ENCODE measurements around the gene DCDC1. TPM values are rescaled to one million over a fixed set of nuclear protein-coding genes. Genes with fewer than 3 reads are reported as not detected.

DCDC1 gene
- total RNA-seq, 1 experiment from 2014 or later, result 0.58 TPM

DNA sequence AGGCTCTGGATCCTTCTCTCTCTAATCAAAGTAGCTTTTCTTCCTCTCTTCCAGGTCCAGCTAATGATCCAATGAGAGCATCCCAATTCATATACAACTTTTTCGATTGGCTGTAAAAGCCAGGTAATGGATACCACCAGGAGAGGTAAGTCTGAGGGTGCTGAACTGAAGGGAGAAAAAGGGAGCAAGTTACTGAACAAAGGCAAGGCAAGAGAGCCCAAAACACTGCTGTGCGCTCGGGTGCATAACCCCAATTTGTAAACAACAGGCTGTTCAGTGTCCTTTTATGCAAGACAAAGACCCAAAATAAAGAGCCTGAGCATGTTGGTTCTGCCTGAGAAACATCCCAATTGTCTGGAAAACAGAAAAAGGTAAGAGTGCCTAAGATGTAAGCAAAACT is 260.1 kb downstream of the DCDC1 start:
- H3K4me1 ChIP-seq (ENCODE audit: insufficient read depth, low read length, poor library complexity, severe bottlenecking), result peaks cover 29% of the 10 kb centered on the region
- H3K27me3 ChIP-seq (replicated peaks; ENCODE audit: insufficient read depth, low read depth, low read length, poor library complexity), result no peaks in the 10 kb centered on the region
- intact Hi-C loops (cut with micrococcal nuclease; ENCODE audit: unreplicated experiment), result loop anchor here (2.0 to 10.0 kb wide), 8 partner anchors 235 to 1188 kb away; partner anchors contain the start of gene PAX6
- no peaks in the 10 kb centered on the region for H3K36me3 ChIP-seq (ENCODE audit: insufficient read depth, low read length, poor library complexity, severe bottlenecking)
- POLR2A ChIA-PET (ENCODE audit: low non-redundant PET), result no interaction called here
- TF ChIP-seq, protein P1, sequence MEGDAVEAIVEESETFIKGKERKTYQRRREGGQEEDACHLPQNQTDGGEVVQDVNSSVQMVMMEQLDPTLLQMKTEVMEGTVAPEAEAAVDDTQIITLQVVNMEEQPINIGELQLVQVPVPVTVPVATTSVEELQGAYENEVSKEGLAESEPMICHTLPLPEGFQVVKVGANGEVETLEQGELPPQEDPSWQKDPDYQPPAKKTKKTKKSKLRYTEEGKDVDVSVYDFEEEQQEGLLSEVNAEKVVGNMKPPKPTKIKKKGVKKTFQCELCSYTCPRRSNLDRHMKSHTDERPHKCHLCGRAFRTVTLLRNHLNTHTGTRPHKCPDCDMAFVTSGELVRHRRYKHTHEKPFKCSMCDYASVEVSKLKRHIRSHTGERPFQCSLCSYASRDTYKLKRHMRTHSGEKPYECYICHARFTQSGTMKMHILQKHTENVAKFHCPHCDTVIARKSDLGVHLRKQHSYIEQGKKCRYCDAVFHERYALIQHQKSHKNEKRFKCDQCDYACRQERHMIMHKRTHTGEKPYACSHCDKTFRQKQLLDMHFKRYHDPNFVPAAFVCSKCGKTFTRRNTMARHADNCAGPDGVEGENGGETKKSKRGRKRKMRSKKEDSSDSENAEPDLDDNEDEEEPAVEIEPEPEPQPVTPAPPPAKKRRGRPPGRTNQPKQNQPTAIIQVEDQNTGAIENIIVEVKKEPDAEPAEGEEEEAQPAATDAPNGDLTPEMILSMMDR (conservative IDR thresholded peaks at IDR 0.05; ENCODE audit: low read depth, low read length), result no peak
- TF ChIP-seq EZH2 (IDR thresholded peaks at IDR 0.05; ENCODE audit: borderline replicate concordance, low read depth, low read length, poor library complexity, severe bottlenecking), result no peak
- H3K9me3 ChIP-seq (ENCODE audit: low read depth, low read length, poor library complexity, severe bottlenecking), result no peaks in the 10 kb centered on the region
- CTCF ChIA-PET, result no interaction called here
- H3K4me3 ChIP-seq (ENCODE audit: low read depth, low read length, poor library complexity, severe bottlenecking), result no peak overlapping the region
- no peak overlapping the region for H3K27ac ChIP-seq (ENCODE audit: low read depth, low read length, poor library complexity, severe bottlenecking)
- DNase-seq (ENCODE audit: low spot score), result no peak
- BruUV-seq (replicated peaks), result no TSS peak

DNA sequence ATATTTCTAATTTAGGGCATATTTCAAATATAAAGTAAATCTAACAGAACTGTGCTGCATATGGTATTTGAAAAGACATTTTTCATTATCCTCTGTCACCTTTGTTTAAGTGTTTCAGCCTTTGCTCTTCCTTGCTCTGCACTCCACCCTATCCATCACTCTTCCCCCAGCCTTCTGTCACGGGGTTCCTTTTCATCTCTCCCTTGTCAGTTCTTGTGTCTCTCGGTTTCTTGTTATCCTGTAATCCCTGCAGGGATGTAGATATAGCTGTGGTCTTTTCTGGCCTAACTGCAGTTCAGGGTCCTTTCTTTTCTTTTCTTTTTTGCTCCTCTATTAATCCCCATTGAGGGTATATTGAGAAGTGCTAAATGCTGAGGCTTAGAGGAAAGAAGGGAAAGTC is 261.9 kb downstream of the DCDC1 start:
- ChIA-PET POLR2A (ENCODE audit: low non-redundant PET) (interaction anchor here (0.7 kb wide), 1 partner anchor 126 kb away, joined by 3 read pairs; no protein-coding TSS in a partner anchor), CTCF (interaction anchor here (0.6 to 3.3 kb wide), 26 partner anchors 10 to 1124 kb away, joined by 3 to 50 read pairs (median 4); partner anchors contain the start of genes DCDC1 and DNAJC24)
- H3K4me3 ChIP-seq (ENCODE audit: low read depth, low read length, poor library complexity, severe bottlenecking), result no peak overlapping the region
- TF ChIP-seq, protein P1 (conservative IDR thresholded peaks at IDR 0.05; ENCODE audit: low read depth, low read length), result no peak
- TF ChIP-seq EZH2 (IDR thresholded peaks at IDR 0.05; ENCODE audit: borderline replicate concordance, low read depth, low read length, poor library complexity, severe bottlenecking), result no peak
- intact Hi-C loops (cut with micrococcal nuclease; ENCODE audit: unreplicated experiment), result loop anchor here (1.0 to 10.0 kb wide), 11 partner anchors 126 to 1190 kb away; partner anchors contain the start of gene PAX6
- no TSS peak for BruUV-seq (replicated peaks)
- H3K36me3 ChIP-seq (ENCODE audit: insufficient read depth, low read length, poor library complexity, severe bottlenecking), result no peaks in the 10 kb centered on the region
- H3K27ac ChIP-seq (ENCODE audit: low read depth, low read length, poor library complexity, severe bottlenecking), result no peak overlapping the region
- H3K27me3 ChIP-seq (replicated peaks; ENCODE audit: insufficient read depth, low read depth, low read length, poor library complexity), result no peaks in the 10 kb centered on the region
- peaks cover 29% of the 10 kb centered on the region for H3K4me1 ChIP-seq (ENCODE audit: insufficient read depth, low read length, poor library complexity, severe bottlenecking)
- no peak for DNase-seq (ENCODE audit: low spot score)
- H3K9me3 ChIP-seq (ENCODE audit: low read depth, low read length, poor library complexity, severe bottlenecking), result no peaks in the 10 kb centered on the region

DNA sequence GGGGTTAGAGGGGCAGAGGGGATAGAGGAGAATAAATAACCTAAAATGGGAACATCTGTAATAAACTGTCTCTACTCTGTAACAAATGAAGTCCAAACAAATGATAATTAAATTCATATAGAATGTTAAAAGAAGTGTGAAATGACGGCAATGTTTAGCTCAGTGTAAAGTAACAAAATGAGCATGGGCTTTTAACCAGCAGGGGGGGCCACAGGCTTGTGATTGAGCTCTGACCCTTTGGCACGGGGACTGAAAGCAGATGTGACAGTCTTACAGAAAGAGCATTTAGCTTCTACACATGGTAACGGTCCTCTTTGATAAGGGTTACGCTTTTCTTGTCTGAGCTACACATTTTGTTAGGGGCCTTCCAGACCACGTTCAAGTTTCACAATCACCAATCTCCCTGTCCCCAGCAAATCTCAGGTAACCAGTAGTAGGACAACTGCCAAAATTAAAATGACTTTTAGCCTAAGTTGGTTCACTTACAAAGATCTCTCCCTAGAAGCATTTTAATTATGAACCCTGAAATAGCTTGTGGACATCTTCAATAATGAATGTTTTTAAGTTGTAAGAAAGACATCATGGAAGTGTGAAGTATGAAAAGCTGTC is 262.5 kb downstream of the DCDC1 start:
- Histone ChIP-seq H3K4me3 (ENCODE audit: low read depth, low read length, poor library complexity, severe bottlenecking) (no peak overlapping the region), H3K27me3 (replicated peaks; ENCODE audit: insufficient read depth, low read depth, low read length, poor library complexity) (no peaks in the 10 kb centered on the region), H3K36me3 (ENCODE audit: insufficient read depth, low read length, poor library complexity, severe bottlenecking) (no peaks in the 10 kb centered on the region), H3K27ac (ENCODE audit: low read depth, low read length, poor library complexity, severe bottlenecking) (no peak overlapping the region), H3K9me3 (ENCODE audit: low read depth, low read length, poor library complexity, severe bottlenecking) (no peaks in the 10 kb centered on the region), H3K4me1 (ENCODE audit: insufficient read depth, low read length, poor library complexity, severe bottlenecking) (peaks cover 29% of the 10 kb centered on the region)
- intact Hi-C loops (cut with micrococcal nuclease; ENCODE audit: unreplicated experiment), result loop anchor here (1.0 to 10.0 kb wide), 10 partner anchors 126 to 1190 kb away; partner anchors contain the start of gene PAX6
- TF ChIP-seq, protein P1 (conservative IDR thresholded peaks at IDR 0.05; ENCODE audit: low read depth, low read length), result peak; percentile 100
- no peak for TF ChIP-seq EZH2 (IDR thresholded peaks at IDR 0.05; ENCODE audit: borderline replicate concordance, low read depth, low read length, poor library complexity, severe bottlenecking)
- CTCF ChIA-PET, result interaction anchor here (0.6 to 3.3 kb wide), 30 partner anchors 10 to 1229 kb away, joined by 3 to 50 read pairs (median 4); partner anchors contain the start of genes DCDC1 and DNAJC24
- peak; percentile 95 for DNase-seq (ENCODE audit: low spot score)
- POLR2A ChIA-PET (ENCODE audit: low non-redundant PET), result interaction anchor here (0.5 to 0.7 kb wide), 6 partner anchors 54 to 945 kb away, joined by 3 to 8 read pairs (median 3); no protein-coding TSS in a partner anchor
- BruUV-seq (replicated peaks), result no TSS peak

Data from A673 (cell line).